HG03442 (cell line): ENCODE measurements around the gene TERT.
"Not testable (repeated sequence)": the region's sequence is repeated elsewhere in the genome, so short reads cannot be mapped to it uniquely, and the experiment has no call there.

Experiments used
- ATAC-seq: cut with Tn5 transposase; IDR thresholded peaks from one replicate; pipeline ENCODE4 v1.9.1; 2021; ENCODE audit warnings: mild to moderate bottlenecking, moderate library complexity; ENCODE audit not compliant: unreplicated experiment

Gene TERT

GRCh38 chr5:1331861-1332405 is 37.1 kb upstream of the TERT start:
- ATAC-seq = no peak

GRCh38 chr5:1330847-1331831 is 36.3 kb upstream of the TERT start:
- no peak for ATAC-seq

- ATAC-seq = no peak
These were observed 35.4 kb upstream of the TERT start for GRCh38 chr5:1330146-1330846.

GRCh38 chr5:1329111-1329579 is 34.3 kb upstream of the TERT start:
- ATAC-seq = no peak

GRCh38 chr5:1328237-1329110 is 33.6 kb upstream of the TERT start:
- ATAC-seq = not testable (repeated sequence)

GRCh38 chr5:1326901-1327756 is 32.3 kb upstream of the TERT start:
- not testable (repeated sequence) for ATAC-seq

- not testable (repeated sequence) for ATAC-seq
These were observed 31.6 kb upstream of the TERT start for GRCh38 chr5:1326532-1326875.

- ATAC-seq = no peak
These were observed 31.1 kb upstream of the TERT start for GRCh38 chr5:1325870-1326531.

GRCh38 chr5:1325191-1325741 is 30.4 kb upstream of the TERT start:
- no peak for ATAC-seq

- no peak for ATAC-seq
These were observed 29.9 kb upstream of the TERT start for GRCh38 chr5:1324719-1325190.

- ATAC-seq = no peak
These were observed 29.4 kb upstream of the TERT start for GRCh38 chr5:1324301-1324700.

- no peak for ATAC-seq
These were observed 28.9 kb upstream of the TERT start for GRCh38 chr5:1323803-1324173.

GRCh38 chr5:1322955-1323802 is 28.3 kb upstream of the TERT start:
- no peak for ATAC-seq

- no peak for ATAC-seq
These were observed 27.4 kb upstream of the TERT start for GRCh38 chr5:1322036-1322900.

GRCh38 chr5:1321576-1321975 is 26.7 kb upstream of the TERT start:
- no peak for ATAC-seq

GRCh38 chr5:1320436-1321344 is 25.8 kb upstream of the TERT start:
- no peak for ATAC-seq
